NCI-H2196 (cell line): ENCODE data around the gene FAHD2A.
"Not testable (repeated sequence)": the region's sequence is repeated elsewhere in the genome, so short reads cannot be mapped to it uniquely, and the experiment has no call there.

Source experiments
- DNase-seq: peaks from one replicate; lab custom pipeline; 2025; ENCODE audit not compliant: unreplicated experiment; lab: John Stamatoyannopoulos, UW

FAHD2A gene

DNA sequence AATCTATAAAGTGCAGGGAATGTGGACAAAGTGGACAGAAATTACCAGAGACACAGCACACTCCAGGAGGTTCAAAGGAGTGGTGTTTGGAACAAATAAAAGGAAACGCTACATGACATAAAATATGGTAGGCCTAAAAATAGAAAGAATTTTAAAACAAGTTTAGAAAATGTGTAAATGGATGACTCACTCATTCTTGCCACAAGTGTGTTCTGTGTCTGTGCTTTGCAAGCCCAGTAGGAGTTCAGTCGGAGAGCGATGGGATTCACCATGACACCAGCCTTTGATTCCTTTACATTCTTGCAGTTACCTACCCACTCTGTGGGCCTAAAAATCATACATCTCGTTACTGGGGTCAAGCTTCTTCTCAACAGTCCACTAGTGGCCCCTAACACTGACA lies 30.9 kb downstream of the FAHD2A start:
- not testable (repeated sequence) for DNase-seq

DNA sequence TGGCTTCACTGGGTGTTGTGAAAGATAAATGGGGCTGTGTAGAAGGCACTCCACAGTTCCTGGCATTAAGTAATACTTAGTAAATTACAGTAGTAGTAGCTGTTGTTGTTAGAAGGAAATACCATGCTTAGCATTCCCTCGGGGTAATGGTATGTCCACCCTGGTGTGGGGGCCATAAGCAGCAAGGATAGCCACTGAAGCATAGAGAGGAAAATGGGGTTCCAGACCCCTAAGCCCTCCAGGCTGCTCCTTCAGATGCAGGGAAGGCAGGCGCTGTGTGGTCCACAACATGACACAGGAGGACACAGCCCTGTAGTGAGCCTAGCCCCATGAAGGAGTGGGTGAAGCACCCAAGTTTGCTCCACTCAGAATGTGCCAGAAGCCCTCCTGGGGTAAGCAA lies 31.5 kb downstream of the FAHD2A start:
- not testable (repeated sequence) for DNase-seq

DNA sequence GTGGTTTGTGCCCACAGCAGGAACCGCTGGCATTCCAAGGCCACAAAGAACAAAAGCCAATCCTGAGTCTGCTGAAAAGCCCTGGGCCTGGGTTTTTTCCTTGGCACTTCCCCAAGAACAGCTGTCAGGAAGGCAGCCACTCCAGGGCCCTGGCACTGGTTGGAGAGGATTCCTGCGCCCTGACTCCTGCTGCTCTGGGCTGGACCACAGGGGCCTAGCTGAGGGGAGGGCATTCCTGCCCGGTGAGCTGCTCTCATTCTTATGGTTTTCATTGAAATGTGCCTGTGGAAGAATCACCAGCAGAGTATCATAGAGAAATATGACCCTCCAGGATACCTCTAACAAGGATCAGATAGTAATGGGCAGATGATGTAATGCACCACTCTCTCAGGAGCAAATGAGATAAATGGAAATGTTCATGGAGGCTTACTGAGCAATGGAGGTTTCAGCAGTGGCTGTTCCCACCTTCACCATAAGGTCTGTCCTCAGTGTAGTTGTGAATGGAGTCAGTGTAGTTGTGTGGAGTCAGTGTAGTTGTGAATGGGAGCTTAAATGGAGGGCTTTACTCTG lies 32.1 kb downstream of the FAHD2A start:
- not testable (repeated sequence) for DNase-seq

DNA sequence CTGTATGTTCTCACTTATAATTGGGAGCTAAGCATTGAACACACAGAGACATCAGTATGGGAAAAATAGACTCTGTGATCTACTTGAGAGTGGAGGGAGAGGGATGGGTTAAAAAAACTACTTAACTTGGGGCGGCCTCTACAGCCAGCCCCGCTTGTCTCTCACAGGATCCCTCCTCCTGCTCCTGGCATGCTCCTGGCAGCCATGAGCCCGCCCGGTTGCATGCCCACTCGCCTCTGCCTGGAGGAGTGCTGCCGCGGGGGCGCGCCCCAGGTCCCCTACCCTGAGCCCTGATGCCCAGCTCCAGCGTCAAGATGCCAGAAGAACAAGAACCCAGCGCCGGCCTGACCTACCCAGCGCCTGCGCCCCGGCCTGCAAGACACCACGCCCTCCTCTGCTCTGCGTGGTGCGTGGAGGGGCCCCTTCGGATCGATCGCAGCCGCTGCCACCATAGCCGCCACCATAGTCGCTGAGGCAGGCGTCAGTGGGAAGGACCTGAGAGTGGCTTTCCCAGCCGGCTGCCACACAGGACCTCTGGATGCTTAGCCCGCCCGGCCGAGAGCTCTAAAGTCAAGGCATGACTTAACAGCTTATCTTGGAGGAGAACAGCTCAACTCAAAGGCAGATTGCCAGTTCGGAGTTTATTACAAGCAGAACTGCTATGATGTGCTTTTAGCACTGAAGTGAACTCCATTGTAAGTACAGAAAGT lies 32.8 kb downstream of the FAHD2A start:
- DNase-seq = not testable (repeated sequence)

DNA sequence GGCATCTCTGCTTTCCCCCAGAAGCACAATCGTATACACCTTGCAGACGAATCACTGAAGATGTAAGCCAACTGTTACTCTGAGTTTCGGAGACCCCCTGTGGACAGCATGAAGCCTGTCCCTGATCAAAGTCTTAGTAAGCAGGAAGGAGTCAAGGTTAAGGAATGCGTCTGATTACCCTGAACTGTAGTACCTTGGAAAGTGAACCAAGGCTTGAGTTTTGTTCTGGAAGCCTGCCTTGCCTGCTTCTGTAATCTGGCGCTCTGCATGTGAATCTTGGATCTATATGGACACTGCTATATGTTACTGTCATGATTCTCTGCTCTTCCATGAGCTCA lies 33.3 kb downstream of the FAHD2A start:
- not testable (repeated sequence) for DNase-seq

DNA sequence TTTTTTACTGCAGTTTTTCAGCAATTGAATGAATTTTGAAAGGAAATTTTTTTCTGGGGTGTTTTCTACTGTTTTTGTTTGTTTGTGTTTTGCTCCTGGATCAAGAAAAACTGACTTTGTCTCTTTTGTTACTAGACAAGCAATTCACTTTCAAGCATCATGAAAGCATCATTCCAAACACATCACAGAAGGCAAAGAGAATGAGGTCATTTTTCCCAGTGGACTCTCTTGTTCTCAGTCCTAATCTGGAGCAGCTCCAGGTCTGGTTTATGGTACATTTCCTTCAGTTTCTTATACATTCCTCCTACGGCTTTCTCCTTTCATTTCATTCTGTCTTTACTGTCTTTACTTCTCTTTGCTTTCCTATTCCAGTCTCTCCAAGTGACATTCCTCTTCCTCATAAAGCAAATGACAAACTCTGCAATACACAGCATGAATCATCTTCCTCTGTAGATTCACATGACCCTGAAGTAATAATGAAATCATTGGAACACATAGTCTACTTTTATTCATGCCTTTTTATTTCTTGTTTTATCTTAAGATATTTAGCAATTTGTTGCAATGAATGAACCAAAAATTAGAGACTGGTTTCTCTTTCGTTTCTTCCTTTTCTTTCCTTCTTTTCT lies 40.1 kb downstream of the FAHD2A start:
- DNase-seq = not testable (repeated sequence)

DNA sequence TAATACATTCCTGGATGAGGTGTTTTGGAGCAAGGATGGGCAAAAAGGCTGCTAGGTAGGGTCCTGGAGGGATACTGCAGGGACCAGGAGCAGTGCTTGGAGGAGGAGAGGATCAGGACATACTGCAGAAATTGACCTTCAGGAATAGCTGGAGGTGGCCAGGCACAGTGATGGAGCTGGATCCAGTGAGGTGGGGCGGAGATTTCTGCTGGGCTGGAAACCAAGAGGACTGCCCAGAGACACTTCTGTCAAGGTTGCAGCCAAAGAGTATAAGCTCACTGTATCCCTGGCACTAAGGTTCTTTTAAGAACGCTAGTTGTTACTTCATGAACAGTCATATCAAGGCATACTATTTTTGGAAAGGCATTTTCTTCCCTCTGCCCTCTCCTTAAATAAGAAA lies 42.8 kb downstream of the FAHD2A start:
- DNase-seq = not testable (repeated sequence)

DNA sequence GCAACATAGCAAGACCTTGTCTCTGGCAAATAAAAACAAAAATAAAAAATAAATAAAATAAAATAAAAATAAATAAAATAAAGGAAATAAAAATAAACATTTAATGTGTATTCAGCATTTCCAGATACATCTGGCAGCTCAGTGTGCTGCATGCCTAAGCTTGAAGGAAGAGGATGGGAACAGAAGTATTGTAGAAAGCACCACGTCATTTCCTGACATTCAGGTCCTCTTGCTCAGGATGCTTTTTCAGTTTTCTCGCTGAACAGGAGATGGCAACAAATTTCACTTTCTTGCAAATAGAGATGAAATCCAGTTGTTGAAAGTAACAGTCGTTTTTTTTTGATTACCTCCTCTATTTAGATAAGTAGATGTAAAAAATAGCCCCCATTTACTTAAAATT lies 60.8 kb downstream of the FAHD2A start:
- DNase-seq = not testable (repeated sequence)
